ENCODE results near the gene APBB1IP.

The APBB1IP gene

DNA sequence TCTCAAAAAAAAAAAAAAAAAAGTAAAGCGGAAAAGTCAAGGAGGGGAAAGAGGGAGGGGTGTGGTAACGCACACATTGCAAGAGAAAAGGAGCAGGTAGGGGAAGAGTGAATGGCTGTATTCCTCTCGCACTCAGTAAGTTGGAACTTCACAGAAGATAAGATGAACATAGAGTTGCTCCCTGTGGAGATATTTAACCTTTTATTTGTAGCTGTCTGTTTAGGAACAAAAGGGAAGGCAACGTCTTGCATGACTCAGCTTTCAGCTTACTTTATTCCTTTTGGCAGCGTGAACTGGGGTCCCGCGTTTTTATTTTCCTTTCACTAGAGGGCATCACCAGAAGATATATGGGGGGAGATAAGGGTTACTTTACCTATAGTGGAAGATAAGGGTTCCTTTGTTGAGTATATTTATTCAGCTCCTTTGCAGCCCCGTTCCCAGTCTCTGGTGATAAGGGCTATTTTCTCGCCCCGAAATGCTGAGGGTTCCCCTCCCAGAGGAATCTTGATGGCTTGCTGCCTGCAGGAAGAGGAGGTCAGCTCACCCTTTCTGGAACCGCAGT lies 78.5 kb downstream of the APBB1IP start:
- H3K9ac ChIP-seq (ENCODE audit: low read length) = no peak overlapping the region
- H3K27me3 ChIP-seq (ENCODE audit: insufficient read depth, low read length) = no peaks in the 10 kb centered on the region
- H3K14ac ChIP-seq (ENCODE audit: low read length) = no peak overlapping the region
- no peak overlapping the region for H3K4ac ChIP-seq (ENCODE audit: low read depth, low read length)
- H3K27ac ChIP-seq (ENCODE audit: low read depth, low read length) = no peak overlapping the region
- WGBS (ENCODE audit: extremely low coverage, insufficient coverage, insufficient read length) = no CpG with 5 or more reads among the region's 11 CpGs
- no peaks in the 10 kb centered on the region for H3K79me2 ChIP-seq (ENCODE audit: control insufficient read depth, insufficient read depth, low read length, poor library complexity)
- H3K36me3 ChIP-seq (ENCODE audit: control insufficient read depth in 1 of 2, insufficient read depth in 2 of 2, low read length in 2 of 2) = peaks cover 0 to 7% of the 10 kb centered on the region in 2 experiments
- peaks cover 2% of the 10 kb centered on the region for H3K9me3 ChIP-seq (ENCODE audit: insufficient read depth, low read depth, low read length)
- no peak overlapping the region for H4K8ac ChIP-seq (ENCODE audit: low read depth, low read length)
- peak overlapping the region; percentile 2 for H3K4me2 ChIP-seq (ENCODE audit: low read length)
- no peak overlapping the region for H2BK12ac ChIP-seq (ENCODE audit: low read length)
- H2BK120ac ChIP-seq (ENCODE audit: insufficient read depth, low read length, poor library complexity) = no peak overlapping the region
- H3K4me3 ChIP-seq (ENCODE audit: low read depth, low read length) = no peak overlapping the region
- no peak overlapping the region for H4K91ac ChIP-seq (ENCODE audit: low read depth, low read length)
- H2BK5ac ChIP-seq (ENCODE audit: low read depth, low read length, poor library complexity) = no peak overlapping the region
- H3K23ac ChIP-seq (ENCODE audit: low read length) = no peak overlapping the region
- no peak overlapping the region for H2AFZ ChIP-seq (ENCODE audit: insufficient read depth, low read length, poor library complexity)
- H4K12ac ChIP-seq (ENCODE audit: low read depth, low read length) = no peak overlapping the region
- peak; percentile 18 to 63 for DNase-seq
- H2AK5ac ChIP-seq (ENCODE audit: low read length) = no peak overlapping the region
- H3K18ac ChIP-seq (ENCODE audit: low read length) = no peak overlapping the region
- peaks cover 3 to 7% of the 10 kb centered on the region in 2 experiments for H3K4me1 ChIP-seq (ENCODE audit: control insufficient read depth in 1 of 2, insufficient read depth in 2 of 2, low read length in 2 of 2)
- H3K79me1 ChIP-seq (ENCODE audit: low read length) = peaks cover 2% of the 10 kb centered on the region

DNA sequence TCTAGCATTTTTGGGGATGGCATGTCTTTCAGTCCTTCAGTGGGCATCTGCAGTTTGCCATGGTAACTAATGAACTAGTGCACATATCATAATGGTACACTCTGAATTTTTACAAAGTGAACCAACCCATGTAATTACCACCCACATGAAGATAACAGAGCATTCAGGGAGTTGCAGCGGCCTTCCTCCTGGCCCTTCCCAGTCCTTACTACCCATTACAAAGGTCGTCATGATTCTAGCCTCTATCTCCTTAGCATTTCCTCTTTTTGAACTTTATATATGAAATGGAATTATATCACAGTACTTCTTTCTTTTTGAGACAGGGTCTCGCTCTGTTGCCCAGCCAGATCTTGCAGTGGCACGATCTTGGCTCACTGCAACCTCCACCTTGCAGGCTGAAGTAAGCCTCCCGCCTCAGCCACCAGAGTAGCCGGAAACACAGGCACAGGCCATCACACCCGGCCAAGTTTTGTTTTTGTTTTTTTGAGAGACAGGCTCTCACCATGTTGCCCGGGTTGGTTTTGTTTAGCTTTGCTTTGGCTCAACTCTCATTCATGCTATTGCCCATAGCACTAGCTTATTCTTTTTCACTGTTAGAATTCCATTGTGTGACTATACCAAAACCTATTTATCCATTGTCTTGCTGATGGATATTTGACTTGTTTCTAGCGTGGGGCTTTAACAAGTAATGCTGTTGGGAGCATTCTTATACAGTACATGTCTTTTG lies 79.2 kb downstream of the APBB1IP start:
- no peak overlapping the region for H3K9ac ChIP-seq (ENCODE audit: low read length)
- H4K12ac ChIP-seq (ENCODE audit: low read depth, low read length) = no peak overlapping the region
- peaks cover 0 to 4% of the 10 kb centered on the region in 2 experiments for H3K36me3 ChIP-seq (ENCODE audit: control insufficient read depth in 1 of 2, insufficient read depth in 2 of 2, low read length in 2 of 2)
- H3K4me2 ChIP-seq (ENCODE audit: low read length) = no peak overlapping the region
- H3K18ac ChIP-seq (ENCODE audit: low read length) = no peak overlapping the region
- H3K4ac ChIP-seq (ENCODE audit: low read depth, low read length) = no peak overlapping the region
- no peak overlapping the region for H2BK5ac ChIP-seq (ENCODE audit: low read depth, low read length, poor library complexity)
- DNase-seq = peak; percentile 68 to 85
- H3K79me1 ChIP-seq (ENCODE audit: low read length) = peaks cover 2% of the 10 kb centered on the region
- no peak overlapping the region for H3K4me3 ChIP-seq (ENCODE audit: low read depth, low read length)
- H3K9me3 ChIP-seq (ENCODE audit: insufficient read depth, low read depth, low read length) = peaks cover 2% of the 10 kb centered on the region
- no peak overlapping the region for H2BK120ac ChIP-seq (ENCODE audit: insufficient read depth, low read length, poor library complexity)
- H4K8ac ChIP-seq (ENCODE audit: low read depth, low read length) = no peak overlapping the region
- H3K79me2 ChIP-seq (ENCODE audit: control insufficient read depth, insufficient read depth, low read length, poor library complexity) = no peaks in the 10 kb centered on the region
- peaks cover 3 to 7% of the 10 kb centered on the region in 2 experiments for H3K4me1 ChIP-seq (ENCODE audit: control insufficient read depth in 1 of 2, insufficient read depth in 2 of 2, low read length in 2 of 2)
- no peak overlapping the region for H2AK5ac ChIP-seq (ENCODE audit: low read length)
- no peaks in the 10 kb centered on the region for H3K27me3 ChIP-seq (ENCODE audit: insufficient read depth, low read length)
- H4K91ac ChIP-seq (ENCODE audit: low read depth, low read length) = no peak overlapping the region
- no peak overlapping the region for H2BK12ac ChIP-seq (ENCODE audit: low read length)
- no peak overlapping the region for H2AFZ ChIP-seq (ENCODE audit: insufficient read depth, low read length, poor library complexity)
- H3K27ac ChIP-seq (ENCODE audit: low read depth, low read length) = no peak overlapping the region
- H3K23ac ChIP-seq (ENCODE audit: low read length) = no peak overlapping the region
- no peak overlapping the region for H3K14ac ChIP-seq (ENCODE audit: low read length)
- WGBS (ENCODE audit: extremely low coverage, insufficient coverage, insufficient read length) = no CpG with 5 or more reads among the region's 9 CpGs

DNA sequence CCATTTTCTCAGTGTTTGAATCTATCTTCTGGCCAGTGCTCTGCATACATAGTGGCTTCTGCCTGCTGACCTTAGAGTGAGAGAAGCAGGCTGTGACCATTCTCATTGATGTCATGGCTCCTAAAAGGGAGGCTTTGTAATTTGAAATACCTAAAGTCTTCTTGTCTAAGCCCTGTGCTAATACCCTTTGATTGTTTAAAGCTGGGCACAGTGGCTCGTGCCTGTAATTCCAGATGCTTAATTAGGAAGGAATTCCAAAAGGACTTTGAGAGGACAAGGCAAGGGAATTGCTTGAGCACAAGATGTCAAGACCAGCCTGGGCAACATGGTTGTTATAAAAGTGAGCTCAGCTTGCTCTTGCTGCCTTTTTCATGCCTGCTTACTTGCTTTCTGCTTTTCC lies 81.7 kb downstream of the APBB1IP start:
- H4K12ac ChIP-seq (ENCODE audit: low read depth, low read length) = no peak overlapping the region
- peaks cover 6% of the 10 kb centered on the region for H3K79me1 ChIP-seq (ENCODE audit: low read length)
- no peak for DNase-seq
- H3K9ac ChIP-seq (ENCODE audit: low read length) = no peak overlapping the region
- H3K27me3 ChIP-seq (ENCODE audit: insufficient read depth, low read length) = no peaks in the 10 kb centered on the region
- WGBS (ENCODE audit: extremely low coverage, insufficient coverage, insufficient read length) = no CpG with 5 or more reads among the region's 1 CpG
- no peak overlapping the region for H2BK5ac ChIP-seq (ENCODE audit: low read depth, low read length, poor library complexity)
- peaks cover 0 to 2% of the 10 kb centered on the region in 2 experiments for H3K36me3 ChIP-seq (ENCODE audit: control insufficient read depth in 1 of 2, insufficient read depth in 2 of 2, low read length in 2 of 2)
- H3K14ac ChIP-seq (ENCODE audit: low read length) = no peak overlapping the region
- no peak overlapping the region for H3K4ac ChIP-seq (ENCODE audit: low read depth, low read length)
- no peak overlapping the region for H4K8ac ChIP-seq (ENCODE audit: low read depth, low read length)
- no peak overlapping the region for H3K23ac ChIP-seq (ENCODE audit: low read length)
- no peak overlapping the region for H2AK5ac ChIP-seq (ENCODE audit: low read length)
- no peak overlapping the region for H3K4me2 ChIP-seq (ENCODE audit: low read length)
- no peak overlapping the region for H2BK12ac ChIP-seq (ENCODE audit: low read length)
- no peak overlapping the region for H2BK120ac ChIP-seq (ENCODE audit: insufficient read depth, low read length, poor library complexity)
- peaks cover 1% of the 10 kb centered on the region for H3K79me2 ChIP-seq (ENCODE audit: control insufficient read depth, insufficient read depth, low read length, poor library complexity)
- no peak overlapping the region for H4K91ac ChIP-seq (ENCODE audit: low read depth, low read length)
- H3K4me3 ChIP-seq (ENCODE audit: low read depth, low read length) = no peak overlapping the region
- no peak overlapping the region for H3K27ac ChIP-seq (ENCODE audit: low read depth, low read length)
- no peaks in the 10 kb centered on the region for H3K9me3 ChIP-seq (ENCODE audit: insufficient read depth, low read depth, low read length)
- H3K18ac ChIP-seq (ENCODE audit: low read length) = no peak overlapping the region
- H2AFZ ChIP-seq (ENCODE audit: insufficient read depth, low read length, poor library complexity) = no peak overlapping the region
- H3K4me1 ChIP-seq (ENCODE audit: control insufficient read depth in 1 of 2, insufficient read depth in 2 of 2, low read length in 2 of 2) = peaks cover 8 to 16% of the 10 kb centered on the region in 2 experiments

DNA sequence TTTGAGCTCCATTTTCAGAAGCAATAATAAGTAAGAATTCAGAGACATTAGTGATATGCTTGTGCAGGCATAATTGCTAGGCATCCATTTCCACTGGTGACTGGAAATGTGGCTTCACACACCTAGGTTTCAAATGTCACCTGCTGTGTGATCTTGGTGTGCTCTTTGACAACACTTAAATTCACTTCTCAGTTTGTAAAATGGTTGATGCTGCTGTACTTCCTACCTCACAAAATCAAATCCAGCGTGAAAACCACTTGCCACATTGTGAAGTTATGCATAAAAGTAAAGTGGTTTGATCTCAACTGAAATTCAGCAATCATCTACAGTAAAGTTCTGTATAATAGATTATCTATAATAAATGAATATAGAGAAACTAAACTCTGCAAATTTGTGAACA lies 82.4 kb downstream of the APBB1IP start:
- no peak overlapping the region for H2BK12ac ChIP-seq (ENCODE audit: low read length)
- peaks cover 11% of the 10 kb centered on the region for H3K79me1 ChIP-seq (ENCODE audit: low read length)
- H2BK5ac ChIP-seq (ENCODE audit: low read depth, low read length, poor library complexity) = no peak overlapping the region
- H3K27me3 ChIP-seq (ENCODE audit: insufficient read depth, low read length) = no peaks in the 10 kb centered on the region
- H2AFZ ChIP-seq (ENCODE audit: insufficient read depth, low read length, poor library complexity) = no peak overlapping the region
- no peaks in the 10 kb centered on the region for H3K9me3 ChIP-seq (ENCODE audit: insufficient read depth, low read depth, low read length)
- H2AK5ac ChIP-seq (ENCODE audit: low read length) = no peak overlapping the region
- H3K4ac ChIP-seq (ENCODE audit: low read depth, low read length) = no peak overlapping the region
- no peak overlapping the region for H4K91ac ChIP-seq (ENCODE audit: low read depth, low read length)
- H3K14ac ChIP-seq (ENCODE audit: low read length) = no peak overlapping the region
- H4K12ac ChIP-seq (ENCODE audit: low read depth, low read length) = no peak overlapping the region
- no peak overlapping the region for H3K23ac ChIP-seq (ENCODE audit: low read length)
- H4K8ac ChIP-seq (ENCODE audit: low read depth, low read length) = no peak overlapping the region
- peaks cover 1% of the 10 kb centered on the region for H3K79me2 ChIP-seq (ENCODE audit: control insufficient read depth, insufficient read depth, low read length, poor library complexity)
- H3K27ac ChIP-seq (ENCODE audit: low read depth, low read length) = no peak overlapping the region
- peaks cover 11 to 18% of the 10 kb centered on the region in 2 experiments for H3K4me1 ChIP-seq (ENCODE audit: control insufficient read depth in 1 of 2, insufficient read depth in 2 of 2, low read length in 2 of 2)
- WGBS (ENCODE audit: extremely low coverage, insufficient coverage, insufficient read length) = no CpG with 5 or more reads among the region's 1 CpG
- no peak overlapping the region for H3K9ac ChIP-seq (ENCODE audit: low read length)
- no peak overlapping the region for H2BK120ac ChIP-seq (ENCODE audit: insufficient read depth, low read length, poor library complexity)
- H3K36me3 ChIP-seq (ENCODE audit: control insufficient read depth in 1 of 2, insufficient read depth in 2 of 2, low read length in 2 of 2) = peaks cover 0 to 2% of the 10 kb centered on the region in 2 experiments
- no peak overlapping the region for H3K18ac ChIP-seq (ENCODE audit: low read length)
- no peak overlapping the region for H3K4me2 ChIP-seq (ENCODE audit: low read length)
- no peak for DNase-seq
- H3K4me3 ChIP-seq (ENCODE audit: low read depth, low read length) = no peak overlapping the region
